ENCODE measurements around the gene TBL1X. TPM values are rescaled to one million over a fixed set of nuclear protein-coding genes. Genes with fewer than 3 reads are reported as not detected.

TBL1X gene
- total RNA-seq, 1 donor from 2014 or later: 12.3 TPM

GRCh38 chrX:9708923-9709553 lies 244.2 kb downstream of the TBL1X start:
- ATAC-seq (peak; percentile 80), DNase-seq (peak; percentile 82)
- intact Hi-C loops (cut with micrococcal nuclease): no loop called here

GRCh38 chrX:9710332-9710731 lies 245.5 kb downstream of the TBL1X start:
- no peak for ATAC-seq
- DNase-seq: no peak
- intact Hi-C loops (cut with micrococcal nuclease): no loop called here

- intact Hi-C loops (cut with micrococcal nuclease): no loop called here
- no peak for DNase-seq
- ATAC-seq: no peak
These were observed 252.5 kb downstream of the TBL1X start for GRCh38 chrX:9717376-9717775.

GRCh38 chrX:9724711-9725110 lies 259.9 kb downstream of the TBL1X start:
- DNase-seq (no peak), ATAC-seq (no peak)
- intact Hi-C loops (cut with micrococcal nuclease): no loop called here

GRCh38 chrX:9728261-9728660 lies 263.4 kb downstream of the TBL1X start:
- ATAC-seq (no peak), DNase-seq (no peak)
- intact Hi-C loops (cut with micrococcal nuclease): no loop called here

GRCh38 chrX:9729171-9729885 lies 264.5 kb downstream of the TBL1X start:
- DNase-seq: no peak
- intact Hi-C loops (cut with micrococcal nuclease): no loop called here
- ATAC-seq: no peak

GRCh38 chrX:9730078-9730477 lies 265.2 kb downstream of the TBL1X start:
- no peak for ATAC-seq
- intact Hi-C loops (cut with micrococcal nuclease): no loop called here
- no peak for DNase-seq

- intact Hi-C loops (cut with micrococcal nuclease): no loop called here
- ATAC-seq: no peak
- no peak for DNase-seq
These were observed 265.9 kb downstream of the TBL1X start for GRCh38 chrX:9730752-9731151.

- DNase-seq: no peak
- intact Hi-C loops (cut with micrococcal nuclease): no loop called here
- ATAC-seq: no peak
These were observed 272.5 kb downstream of the TBL1X start for GRCh38 chrX:9737363-9737762.

GRCh38 chrX:9738151-9738550 lies 273.3 kb downstream of the TBL1X start:
- ATAC-seq (no peak), DNase-seq (no peak)
- intact Hi-C loops (cut with micrococcal nuclease): no loop called here

- intact Hi-C loops (cut with micrococcal nuclease): no loop called here
- ATAC-seq: no peak
- DNase-seq: no peak
These were observed 274.3 kb downstream of the TBL1X start for GRCh38 chrX:9739130-9739529.

- intact Hi-C loops (cut with micrococcal nuclease): no loop called here
- DNase-seq: no peak
- peak; percentile 53 for ATAC-seq
These were observed 280.7 kb downstream of the TBL1X start for GRCh38 chrX:9745417-9746115.

GRCh38 chrX:9746148-9746888 lies 281.5 kb downstream of the TBL1X start:
- intact Hi-C loops (cut with micrococcal nuclease): no loop called here
- ATAC-seq: peak; percentile 23

GRCh38 chrX:9747644-9748043 lies 282.8 kb downstream of the TBL1X start:
- DNase-seq (no peak), ATAC-seq (no peak)
- intact Hi-C loops (cut with micrococcal nuclease): no loop called here

More at GRCh38 chrX:9746148-9746888, 281.5 kb downstream of the TBL1X start:
- DNase-seq: no peak

- ATAC-seq (no peak), DNase-seq (no peak)
- intact Hi-C loops (cut with micrococcal nuclease): no loop called here
These were observed 284.4 kb downstream of the TBL1X start for GRCh38 chrX:9749146-9749692.

GRCh38 chrX:9757366-9757765 lies 292.5 kb downstream of the TBL1X start:
- ATAC-seq (no peak), DNase-seq (no peak)
- intact Hi-C loops (cut with micrococcal nuclease): no loop called here

- no peak for ATAC-seq
These were observed 293.3 kb downstream of the TBL1X start for GRCh38 chrX:9758021-9758638.

GRCh38 chrX:9759337-9759736 lies 294.5 kb downstream of the TBL1X start:
- ATAC-seq (no peak), DNase-seq (no peak)

More at GRCh38 chrX:9758021-9758638, 293.3 kb downstream of the TBL1X start:
- intact Hi-C loops (cut with micrococcal nuclease): no loop called here
- no peak for DNase-seq

More at GRCh38 chrX:9759337-9759736, 294.5 kb downstream of the TBL1X start:
- intact Hi-C loops (cut with micrococcal nuclease): no loop called here
